VCaP (cell line): ENCODE measurements around the gene TMEM132E.
A peak's percentile ranks its signal among the peaks of the same experiment; 100 is the strongest.

ENCODE experiments used
- H3K27ac ChIP-seq: fragments of 450-650 bp; 2 replicates; pipeline ENCODE4 v1.5.1; 2017
- TF ChIP-seq, protein P1 (sequence below): fragments of 450-650 bp; conservative IDR thresholded peaks from 2 replicates; pipeline ENCODE4 v1.5.1; 2017; ENCODE audit warnings: mild to moderate bottlenecking, moderate library complexity

TMEM132E gene

DNA sequence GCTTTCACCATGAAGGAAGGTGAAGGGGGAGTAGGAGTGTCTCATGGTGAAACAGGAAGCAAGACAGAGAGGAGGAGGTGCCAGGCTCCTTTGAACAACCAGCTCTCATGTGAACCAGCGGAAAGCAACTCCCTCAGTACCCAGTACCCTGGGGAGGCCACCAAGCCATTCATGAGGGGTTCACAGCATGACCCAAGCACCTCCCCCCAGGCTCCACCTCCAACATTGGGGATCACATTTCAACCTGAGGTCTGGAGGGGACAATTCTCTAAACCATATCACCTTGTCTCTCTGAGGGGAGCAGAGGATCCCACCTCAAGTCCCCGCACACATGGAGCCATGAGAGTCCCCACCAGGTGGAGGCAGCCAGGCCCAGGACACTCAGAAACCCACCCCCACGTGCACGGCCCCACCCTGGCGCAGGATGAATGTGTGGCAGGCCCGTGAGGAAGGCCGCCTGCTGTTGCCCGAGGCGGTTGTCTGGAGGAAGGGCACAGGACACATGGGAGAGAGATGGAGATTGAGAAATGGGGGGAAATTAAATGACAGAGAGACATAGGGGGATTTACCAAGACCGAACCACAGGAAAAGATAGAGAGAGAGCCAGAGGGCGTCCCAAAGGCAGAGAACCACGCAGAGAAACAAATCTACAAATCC lies 85.9 kb downstream of the TMEM132E start:
- H3K27ac ChIP-seq = peak overlapping the region; percentile 45

DNA sequence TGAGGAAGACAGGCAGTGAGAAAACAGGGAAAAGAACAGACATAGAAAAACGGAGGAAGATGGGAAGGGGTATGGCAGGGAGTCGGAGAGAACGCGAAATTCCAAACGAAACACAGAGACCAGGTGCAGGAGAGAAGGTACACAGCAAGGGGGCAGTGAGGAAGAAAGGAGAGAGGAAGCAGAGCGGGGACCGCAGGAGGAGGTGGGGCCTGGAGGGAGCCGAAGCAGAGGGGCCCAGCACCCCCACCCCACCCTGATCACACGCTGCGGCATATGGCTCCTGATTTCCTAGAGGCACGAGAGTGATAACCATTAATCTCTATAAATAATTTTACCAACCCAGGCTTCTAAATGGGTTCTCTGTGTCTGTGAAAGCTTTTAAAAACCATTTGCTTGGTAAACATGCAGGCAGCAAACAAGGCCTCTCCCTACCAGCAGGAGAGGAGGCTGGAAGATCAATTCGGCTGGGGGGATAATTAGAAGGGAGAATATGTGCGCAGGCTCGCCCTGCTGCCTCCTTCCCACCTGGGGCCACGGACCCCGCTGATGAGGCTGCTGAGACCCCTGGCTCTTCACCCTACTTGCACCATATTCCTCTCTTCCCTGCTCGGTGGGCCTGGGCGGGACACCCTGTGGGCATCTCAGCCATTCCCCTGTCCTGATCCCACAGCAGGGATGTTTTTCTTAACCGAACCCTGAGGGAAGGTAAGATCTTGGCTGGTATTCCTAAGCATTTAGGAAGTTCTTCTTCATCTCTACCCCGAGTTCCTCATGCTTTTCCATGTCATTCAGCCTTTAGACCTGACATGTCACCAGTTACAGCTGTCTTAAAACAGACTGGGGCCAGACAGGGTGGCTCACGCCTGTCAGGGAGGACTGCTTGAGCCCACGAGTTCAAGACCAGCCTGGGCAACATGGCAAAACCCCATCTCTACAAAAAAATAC lies 86.7 kb downstream of the TMEM132E start:
- peak overlapping the region; percentile 45 for H3K27ac ChIP-seq
- TF ChIP-seq, protein P1, sequence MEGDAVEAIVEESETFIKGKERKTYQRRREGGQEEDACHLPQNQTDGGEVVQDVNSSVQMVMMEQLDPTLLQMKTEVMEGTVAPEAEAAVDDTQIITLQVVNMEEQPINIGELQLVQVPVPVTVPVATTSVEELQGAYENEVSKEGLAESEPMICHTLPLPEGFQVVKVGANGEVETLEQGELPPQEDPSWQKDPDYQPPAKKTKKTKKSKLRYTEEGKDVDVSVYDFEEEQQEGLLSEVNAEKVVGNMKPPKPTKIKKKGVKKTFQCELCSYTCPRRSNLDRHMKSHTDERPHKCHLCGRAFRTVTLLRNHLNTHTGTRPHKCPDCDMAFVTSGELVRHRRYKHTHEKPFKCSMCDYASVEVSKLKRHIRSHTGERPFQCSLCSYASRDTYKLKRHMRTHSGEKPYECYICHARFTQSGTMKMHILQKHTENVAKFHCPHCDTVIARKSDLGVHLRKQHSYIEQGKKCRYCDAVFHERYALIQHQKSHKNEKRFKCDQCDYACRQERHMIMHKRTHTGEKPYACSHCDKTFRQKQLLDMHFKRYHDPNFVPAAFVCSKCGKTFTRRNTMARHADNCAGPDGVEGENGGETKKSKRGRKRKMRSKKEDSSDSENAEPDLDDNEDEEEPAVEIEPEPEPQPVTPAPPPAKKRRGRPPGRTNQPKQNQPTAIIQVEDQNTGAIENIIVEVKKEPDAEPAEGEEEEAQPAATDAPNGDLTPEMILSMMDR = peak; percentile 27; the same call in 1 of the 2 replicates

More for the DNA sequence above, 85.9 kb downstream of the TMEM132E start:
- TF ChIP-seq, protein P1 = no peak

DNA sequence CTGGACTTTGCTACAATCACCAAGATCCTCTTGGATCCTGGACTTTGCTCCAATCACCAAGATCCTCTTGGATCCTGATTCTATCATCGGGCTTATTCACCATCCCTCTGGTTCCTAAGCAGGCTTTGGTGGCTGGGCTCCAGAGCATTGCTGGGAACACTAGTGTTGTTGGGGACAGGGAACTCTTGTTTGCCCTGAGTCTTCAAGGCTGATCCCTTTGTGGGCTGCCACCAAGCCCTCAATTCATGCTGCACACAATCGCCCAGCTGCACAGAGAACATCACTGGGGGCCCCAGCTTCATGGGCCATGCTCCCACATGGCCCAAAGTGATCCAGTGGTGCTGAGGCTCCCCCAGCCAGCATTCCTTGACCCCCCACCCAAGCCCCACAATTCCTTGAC lies 88.3 kb downstream of the TMEM132E start:
- H3K27ac ChIP-seq = no peak overlapping the region
- TF ChIP-seq, protein P1 = no peak

DNA sequence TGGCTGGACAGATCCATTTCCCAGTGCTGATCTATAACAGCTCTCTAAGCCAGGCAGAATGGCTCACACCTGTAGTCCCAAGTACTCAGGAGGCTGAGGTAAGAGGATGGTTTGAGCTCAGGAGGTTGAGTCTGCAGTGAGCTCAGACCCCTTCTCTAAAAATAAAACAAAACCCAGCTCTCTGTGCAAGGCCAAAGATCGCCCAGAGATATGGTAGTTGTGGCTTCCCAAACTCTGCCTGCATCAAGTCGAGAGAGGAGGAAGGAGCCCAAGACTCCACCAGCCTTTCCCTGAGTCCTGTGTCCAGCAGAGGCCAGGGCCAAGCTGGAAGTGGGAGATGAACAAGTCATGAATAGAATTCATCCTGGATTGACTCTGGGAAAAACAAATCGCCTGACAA lies 88.8 kb downstream of the TMEM132E start:
- H3K27ac ChIP-seq = no peak overlapping the region
- TF ChIP-seq, protein P1 = no peak

DNA sequence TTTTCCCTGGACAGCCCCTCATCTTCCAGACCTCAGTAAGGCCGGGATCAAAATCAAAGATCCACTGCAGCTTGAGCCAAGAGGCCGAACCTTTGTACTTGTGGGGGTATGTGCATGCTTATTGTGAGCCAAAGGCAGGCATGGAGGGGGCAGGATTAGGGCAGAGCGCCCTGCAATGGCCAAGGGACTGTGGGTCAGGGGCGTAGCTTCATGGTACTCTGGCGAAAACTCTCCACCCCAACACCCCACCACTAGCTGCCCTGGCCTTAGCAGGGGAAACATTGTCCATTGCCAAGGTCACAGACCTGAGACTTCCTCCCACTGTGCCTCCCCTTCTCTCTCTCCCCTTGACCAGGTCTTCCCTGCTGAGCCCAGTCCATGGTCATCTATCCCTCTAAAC lies 90.1 kb downstream of the TMEM132E start:
- TF ChIP-seq, protein P1 = no peak
- no peak overlapping the region; the same call in 1 of the 2 replicates for H3K27ac ChIP-seq

DNA sequence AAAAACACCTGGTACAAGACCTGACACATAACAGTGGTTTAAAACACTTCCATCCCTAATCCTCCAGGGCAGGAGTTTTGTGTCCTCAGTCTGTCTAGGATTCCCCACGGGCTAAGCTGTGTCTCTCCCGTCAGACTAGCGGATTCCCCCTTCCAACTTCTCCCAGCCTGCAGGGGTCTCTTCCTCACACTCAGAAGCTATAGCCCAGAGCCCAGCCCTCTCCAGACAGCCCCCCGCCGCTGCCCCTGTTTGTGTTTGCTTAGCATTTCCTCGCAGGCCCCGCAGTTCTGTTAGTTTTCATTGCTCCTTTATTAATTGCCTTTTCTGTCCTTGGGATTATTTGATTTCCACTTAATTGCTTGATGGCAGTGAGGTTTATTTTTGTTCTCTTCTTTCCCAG lies 91.2 kb downstream of the TMEM132E start:
- H3K27ac ChIP-seq = peak overlapping the region; percentile 99; the same call in 1 of the 2 replicates
- TF ChIP-seq, protein P1 = no peak

DNA sequence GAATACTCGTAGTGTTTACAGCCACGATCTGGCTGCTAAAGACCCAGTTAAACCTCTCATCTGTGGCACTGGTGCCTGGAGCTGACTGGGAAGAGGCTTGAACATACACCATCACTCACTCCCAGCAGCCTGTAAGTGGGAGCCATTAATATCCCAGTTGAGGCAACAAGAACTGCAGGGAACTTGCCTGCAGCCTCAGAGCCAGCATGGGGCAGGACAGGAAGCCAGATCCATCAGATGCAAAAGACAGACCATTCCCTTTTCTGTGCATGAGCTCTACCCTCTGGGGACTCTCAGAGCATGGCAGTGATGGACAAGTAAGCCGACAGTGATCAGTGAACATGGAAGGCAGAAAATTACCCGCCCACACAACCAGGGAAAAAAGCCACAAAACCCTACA lies 91.8 kb downstream of the TMEM132E start:
- TF ChIP-seq, protein P1 = no peak
- H3K27ac ChIP-seq = peak overlapping the region; percentile 99; the same call in 1 of the 2 replicates
